HG03097 (cell line): Measurements from ENCODE around the gene ERMN.
"Not testable (repeated sequence)": the region's sequence is repeated elsewhere in the genome, so short reads cannot be mapped to it uniquely, and the experiment has no call there.

Experiments used
- ATAC-seq: cut with Tn5 transposase; IDR thresholded peaks from one replicate; pipeline ENCODE4 v1.9.1; 2021; ENCODE audit not compliant: unreplicated experiment, low FRiP score

The ERMN gene

GRCh38 chr2:157301307-157301706 lies 24.3 kb downstream of the ERMN start:
- no peak for ATAC-seq

- ATAC-seq, result no peak
Measured at GRCh38 chr2:157296958-157297357, 28.7 kb downstream of the ERMN start.

GRCh38 chr2:157296490-157296889 lies 29.1 kb downstream of the ERMN start:
- ATAC-seq, result no peak

GRCh38 chr2:157292853-157293252 lies 32.8 kb downstream of the ERMN start:
- no peak for ATAC-seq

GRCh38 chr2:157291018-157291417 lies 34.6 kb downstream of the ERMN start:
- ATAC-seq, result no peak

- ATAC-seq, result no peak
Measured at GRCh38 chr2:157290525-157290924, 35.1 kb downstream of the ERMN start.

- ATAC-seq, result no peak
Measured at GRCh38 chr2:157287160-157287559, 38.5 kb downstream of the ERMN start.

GRCh38 chr2:157283468-157283867 lies 42.2 kb downstream of the ERMN start:
- ATAC-seq, result no peak

GRCh38 chr2:157281316-157281715 lies 44.3 kb downstream of the ERMN start:
- ATAC-seq, result no peak

- ATAC-seq, result not testable (repeated sequence)
Measured at GRCh38 chr2:157279311-157279710, 46.3 kb downstream of the ERMN start.

- no peak for ATAC-seq
Measured at GRCh38 chr2:157271590-157272203, 53.9 kb downstream of the ERMN start.

- ATAC-seq, result no peak
Measured at GRCh38 chr2:157269922-157270321, 55.7 kb downstream of the ERMN start.

GRCh38 chr2:157269060-157269459 lies 56.6 kb downstream of the ERMN start:
- ATAC-seq, result no peak
